ENCODE data around the gene STING1. TPM values are rescaled to one million over a fixed set of nuclear protein-coding genes. Genes with fewer than 3 reads are reported as not detected.

Gene STING1
- total RNA-seq, 1 experiment from 2014 or later: not detected

GRCh38 chr5:139473565-139473964, 9.0 kb downstream of the STING1 start:
- intact Hi-C loops (cut with micrococcal nuclease; ENCODE audit: unreplicated experiment): no loop called here
- H3K9me3 Mint-ChIP-seq (ENCODE audit: unreplicated experiment): no peaks in the 10 kb centered on the region
- POLR2A ChIA-PET: no interaction called here

GRCh38 chr5:139473105-139473504, 9.5 kb downstream of the STING1 start:
- Mint-ChIP-seq H3K27ac (ENCODE audit: unreplicated experiment) (no peak overlapping the region), H3K36me3 (ENCODE audit: insufficient read depth, unreplicated experiment) (no peaks in the 10 kb centered on the region)
- CTCF ChIA-PET: no interaction called here

More at GRCh38 chr5:139473565-139473964, 9.0 kb downstream of the STING1 start:
- Histone ChIP-seq H3K4me1 (peaks cover 7% of the 10 kb centered on the region; the same call in 1 of the 2 replicates), H3K36me3 (ENCODE audit: control insufficient read depth, insufficient read depth, low read length) (no peaks in the 10 kb centered on the region), H3K27me3 (replicated peaks; ENCODE audit: control insufficient read depth, insufficient read depth, low read length) (no peaks in the 10 kb centered on the region), H3K4me3 (ENCODE audit: low read depth, low read length) (no peak overlapping the region), H3K9me3 (no peaks in the 10 kb centered on the region)
- CTCF ChIA-PET: no interaction called here
- H3K27me3 Mint-ChIP-seq (ENCODE audit: insufficient read depth, unreplicated experiment): no peaks in the 10 kb centered on the region
- H3K36me3 Mint-ChIP-seq (ENCODE audit: insufficient read depth, unreplicated experiment): no peaks in the 10 kb centered on the region
- no peak for TF ChIP-seq CTCF (IDR thresholded peaks at IDR 0.05; ENCODE audit: insufficient read depth in 1 of 2, low read depth in 1 of 2, low read length in 1 of 2, severe bottlenecking in 1 of 2, unreplicated experiment in 1 of 2)
- H3K27ac Mint-ChIP-seq (ENCODE audit: unreplicated experiment): no peak overlapping the region
- no peak for DNase-seq
- no TSS peak for BruUV-seq (replicated peaks)
- H3K4me3 Mint-ChIP-seq (ENCODE audit: unreplicated experiment): no peak overlapping the region
- no peaks in the 10 kb centered on the region for H3K4me1 Mint-ChIP-seq (ENCODE audit: low read depth, unreplicated experiment)

GRCh38 chr5:139472386-139473030, 10.1 kb downstream of the STING1 start:
- Mint-ChIP-seq H3K9me3 (ENCODE audit: unreplicated experiment) (no peaks in the 10 kb centered on the region), H3K4me1 (ENCODE audit: low read depth, unreplicated experiment) (no peaks in the 10 kb centered on the region), H3K4me3 (ENCODE audit: unreplicated experiment) (no peak overlapping the region), H3K27me3 (ENCODE audit: insufficient read depth, unreplicated experiment) (no peaks in the 10 kb centered on the region), H3K27ac (ENCODE audit: unreplicated experiment) (no peak overlapping the region), H3K36me3 (ENCODE audit: insufficient read depth, unreplicated experiment) (no peaks in the 10 kb centered on the region)
- Histone ChIP-seq H3K27me3 (replicated peaks; ENCODE audit: control insufficient read depth, insufficient read depth, low read length) (no peaks in the 10 kb centered on the region), H3K4me1 (peaks cover 6% of the 10 kb centered on the region; the same call in 1 of the 2 replicates), H3K36me3 (ENCODE audit: control insufficient read depth, insufficient read depth, low read length) (no peaks in the 10 kb centered on the region), H3K9me3 (no peaks in the 10 kb centered on the region), H3K4me3 (ENCODE audit: low read depth, low read length) (no peak overlapping the region)
- no TSS peak for BruUV-seq (replicated peaks)
- TF ChIP-seq CTCF (IDR thresholded peaks at IDR 0.05; ENCODE audit: insufficient read depth in 1 of 2, low read depth in 1 of 2, low read length in 1 of 2, severe bottlenecking in 1 of 2, unreplicated experiment in 1 of 2): no peak
- ChIA-PET CTCF (no interaction called here), POLR2A (no interaction called here)
- no peak for DNase-seq
- intact Hi-C loops (cut with micrococcal nuclease; ENCODE audit: unreplicated experiment): no loop called here

More at GRCh38 chr5:139473105-139473504, 9.5 kb downstream of the STING1 start:
- H3K9me3 ChIP-seq: no peaks in the 10 kb centered on the region
- no peaks in the 10 kb centered on the region for H3K36me3 ChIP-seq (ENCODE audit: control insufficient read depth, insufficient read depth, low read length)
- no peak overlapping the region for H3K4me3 ChIP-seq (ENCODE audit: low read depth, low read length)
- TF ChIP-seq CTCF (IDR thresholded peaks at IDR 0.05; ENCODE audit: insufficient read depth in 1 of 2, low read depth in 1 of 2, low read length in 1 of 2, severe bottlenecking in 1 of 2, unreplicated experiment in 1 of 2): no peak
- no TSS peak for BruUV-seq (replicated peaks)
- DNase-seq: no peak
- H3K4me3 Mint-ChIP-seq (ENCODE audit: unreplicated experiment): no peak overlapping the region
- no peaks in the 10 kb centered on the region for H3K4me1 Mint-ChIP-seq (ENCODE audit: low read depth, unreplicated experiment)
- intact Hi-C loops (cut with micrococcal nuclease; ENCODE audit: unreplicated experiment): no loop called here
- no peaks in the 10 kb centered on the region for H3K27me3 Mint-ChIP-seq (ENCODE audit: insufficient read depth, unreplicated experiment)
- H3K4me1 ChIP-seq: peaks cover 6% of the 10 kb centered on the region; the same call in 1 of the 2 replicates
- no peaks in the 10 kb centered on the region for H3K27me3 ChIP-seq (replicated peaks; ENCODE audit: control insufficient read depth, insufficient read depth, low read length)
- POLR2A ChIA-PET: no interaction called here
- H3K9me3 Mint-ChIP-seq (ENCODE audit: unreplicated experiment): no peaks in the 10 kb centered on the region
